Mesothelial cell of epicardium (in vitro differentiated cells): ENCODE measurements around the gene CCDC88C. TPM values are rescaled to one million over a fixed set of nuclear protein-coding genes. Genes with fewer than 3 reads are reported as not detected.

Experiments
- DNase-seq, 2 experiments: peaks; one replicate each; pipeline ENCODE4 v3.0.0; 2021; ENCODE audit warnings: low spot score in 2 of 2; ENCODE audit not compliant: unreplicated experiment in 2 of 2
- H3K27ac Mint-ChIP-seq: 2 replicates; pipeline ENCODE4 v1.8.0; 2021; ENCODE audit warnings: mixed read lengths
- H3K27me3 Mint-ChIP-seq: 2 replicates; pipeline ENCODE4 v1.8.0; 2021; ENCODE audit warnings: low read depth, mixed read lengths
- H3K36me3 Mint-ChIP-seq: 2 replicates; pipeline ENCODE4 v1.8.0; 2021; ENCODE audit warnings: mixed read lengths
- H3K4me1 Mint-ChIP-seq: 2 replicates; pipeline ENCODE4 v1.8.0; 2021; ENCODE audit warnings: mixed read lengths
- H3K4me3 Mint-ChIP-seq: 2 replicates; pipeline ENCODE4 v1.8.0; 2021; ENCODE audit warnings: mild to moderate bottlenecking, moderate library complexity, mixed read lengths
- H3K9me3 Mint-ChIP-seq: 2 replicates; pipeline ENCODE4 v1.8.0; 2021; ENCODE audit warnings: mixed read lengths
- CTCF ChIP-seq: fragments of 200-600 bp; sonication (generic); IDR thresholded peaks from one replicate; pipeline ENCODE4 v1.5.0; 2021; ENCODE audit warnings: antibody characterized with exemption; ENCODE audit not compliant: unreplicated experiment
- total RNA-seq: library from RNA; stranded (reverse); gene quantifications from 3 replicates; pipeline ENCODE4 v1.2.1, GENCODE V29; 2021

Gene CCDC88C
- total RNA-seq, 1 donor from 2014 or later, result 23.7 TPM

GRCh38 chr14:91255026-91255695 is 162.5 kb downstream of the CCDC88C start:
- Mint-ChIP-seq H3K4me3 (peak overlapping the region; percentile 69), H3K9me3 (no peaks in the 10 kb centered on the region), H3K27me3 (peaks cover 10% of the 10 kb centered on the region), H3K4me1 (peaks cover 33% of the 10 kb centered on the region), H3K36me3 (no peaks in the 10 kb centered on the region), H3K27ac (no peak overlapping the region)
- no peak for TF ChIP-seq CTCF
- DNase-seq, result no peak

GRCh38 chr14:91254461-91254860 is 163.2 kb downstream of the CCDC88C start:
- Mint-ChIP-seq H3K36me3 (no peaks in the 10 kb centered on the region), H3K9me3 (no peaks in the 10 kb centered on the region), H3K27me3 (peaks cover 10% of the 10 kb centered on the region), H3K4me1 (peaks cover 37% of the 10 kb centered on the region), H3K27ac (no peak overlapping the region), H3K4me3 (peak overlapping the region; percentile 69)
- no peak for DNase-seq
- no peak for TF ChIP-seq CTCF

- Mint-ChIP-seq H3K27ac (no peak overlapping the region), H3K9me3 (no peaks in the 10 kb centered on the region), H3K27me3 (peaks cover 10% of the 10 kb centered on the region), H3K4me1 (peaks cover 37% of the 10 kb centered on the region), H3K4me3 (peak overlapping the region; percentile 69), H3K36me3 (no peaks in the 10 kb centered on the region)
- no peak for DNase-seq
- no peak for TF ChIP-seq CTCF
These were observed 163.8 kb downstream of the CCDC88C start for GRCh38 chr14:91253795-91254323.

- H3K4me3 Mint-ChIP-seq, result peak overlapping the region; percentile 75
These were observed 164.5 kb downstream of the CCDC88C start for GRCh38 chr14:91252871-91253794.

GRCh38 chr14:91250912-91251311 is 166.7 kb downstream of the CCDC88C start:
- H3K4me1 Mint-ChIP-seq, result peaks cover 12% of the 10 kb centered on the region
- H3K27me3 Mint-ChIP-seq, result peaks cover 10% of the 10 kb centered on the region
- peak overlapping the region; percentile 9 for H3K27ac Mint-ChIP-seq
- no peak for TF ChIP-seq CTCF
- peaks cover 5% of the 10 kb centered on the region for H3K9me3 Mint-ChIP-seq
- H3K4me3 Mint-ChIP-seq, result no peak overlapping the region
- no peaks in the 10 kb centered on the region for H3K36me3 Mint-ChIP-seq
- no peak for DNase-seq

More at GRCh38 chr14:91252871-91253794, 164.5 kb downstream of the CCDC88C start:
- no peak for TF ChIP-seq CTCF
- Mint-ChIP-seq H3K9me3 (no peaks in the 10 kb centered on the region), H3K27me3 (peaks cover 10% of the 10 kb centered on the region), H3K4me1 (peaks cover 30% of the 10 kb centered on the region), H3K27ac (no peak overlapping the region), H3K36me3 (no peaks in the 10 kb centered on the region)
- peak in 1 of 2 experiments; percentile 53 for DNase-seq
